ENCODE results near the gene CACNA1E. TPM values are rescaled to one million over a fixed set of nuclear protein-coding genes. Genes with fewer than 3 reads are reported as not detected.
"Not testable (repeated sequence)": the region's sequence is repeated elsewhere in the genome, so short reads cannot be mapped to it uniquely, and the experiment has no call there.

Gene CACNA1E
- total RNA-seq, 2 donors from 2014 or later, result 0.11 TPM; not detected in 1

DNA sequence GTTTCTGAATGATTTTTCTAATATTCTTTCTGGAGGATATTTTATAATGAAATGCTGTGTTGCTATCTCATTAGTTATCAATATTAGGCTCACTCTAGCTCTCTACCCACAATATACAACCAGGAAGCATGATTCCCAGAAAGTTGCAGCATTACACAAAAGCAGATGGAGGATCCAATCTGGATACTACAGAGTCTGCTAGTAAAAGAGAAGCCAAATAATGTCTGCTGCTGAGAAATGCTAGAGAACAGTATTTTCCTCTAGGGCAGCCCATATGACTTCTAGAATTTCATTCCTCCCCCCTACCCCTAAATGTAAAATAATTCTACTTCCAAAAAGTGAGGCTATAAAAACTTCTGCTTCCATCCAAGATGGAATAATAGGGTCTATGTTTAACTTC lies 338.4 kb downstream of the CACNA1E start:
- Mint-ChIP-seq H3K27me3 (peaks cover 18% of the 10 kb centered on the region), H3K4me3 (no peak overlapping the region), H3K4me1 (no peaks in the 10 kb centered on the region), H3K27ac (no peak overlapping the region), H3K36me3 (ENCODE audit: low read depth) (no peaks in the 10 kb centered on the region), H3K9me3 (no peaks in the 10 kb centered on the region)
- no peak for ATAC-seq (replicated peaks)

DNA sequence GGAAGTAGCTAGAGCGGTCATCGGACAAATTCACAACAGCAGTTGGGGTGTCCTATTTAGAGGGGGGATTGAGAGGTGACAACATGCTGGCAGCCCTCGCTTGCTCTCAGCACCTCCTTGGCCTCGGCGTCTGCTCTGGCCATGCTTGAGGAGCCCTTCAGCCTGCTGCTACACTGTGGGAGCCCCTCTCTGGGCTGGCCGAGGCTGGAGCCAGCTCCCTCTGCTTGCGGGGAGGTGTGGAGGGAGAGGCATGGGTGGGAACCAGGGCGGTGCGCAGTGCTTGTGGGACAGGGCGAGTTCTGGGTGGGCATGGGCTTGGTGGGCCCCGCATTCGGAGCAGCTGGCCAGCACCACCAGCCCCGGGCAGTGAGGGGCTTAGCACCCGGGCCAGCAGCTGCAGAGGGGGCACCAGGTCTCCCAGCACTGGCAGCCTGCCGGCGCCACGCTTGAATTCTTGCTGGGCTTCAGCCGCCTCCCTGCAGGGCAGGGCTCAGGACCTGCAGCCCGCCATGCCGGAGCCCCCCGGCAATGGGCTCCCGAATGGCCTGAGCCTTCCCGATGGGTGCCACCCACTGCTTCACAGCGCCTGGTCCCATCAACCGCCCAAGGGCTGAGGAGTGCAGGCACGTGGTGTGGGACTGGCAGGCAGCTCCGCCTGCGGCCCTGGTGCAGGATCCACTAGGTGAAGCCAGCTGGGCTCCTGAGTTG lies 349.0 kb downstream of the CACNA1E start:
- Mint-ChIP-seq H3K9me3 (peaks cover 14% of the 10 kb centered on the region), H3K27me3 (peaks cover 14% of the 10 kb centered on the region)
- H3K27ac Mint-ChIP-seq; ATAC-seq (replicated peaks); H3K4me3 Mint-ChIP-seq; H3K36me3 Mint-ChIP-seq (ENCODE audit: low read depth); H3K4me1 Mint-ChIP-seq: not testable (repeated sequence)

DNA sequence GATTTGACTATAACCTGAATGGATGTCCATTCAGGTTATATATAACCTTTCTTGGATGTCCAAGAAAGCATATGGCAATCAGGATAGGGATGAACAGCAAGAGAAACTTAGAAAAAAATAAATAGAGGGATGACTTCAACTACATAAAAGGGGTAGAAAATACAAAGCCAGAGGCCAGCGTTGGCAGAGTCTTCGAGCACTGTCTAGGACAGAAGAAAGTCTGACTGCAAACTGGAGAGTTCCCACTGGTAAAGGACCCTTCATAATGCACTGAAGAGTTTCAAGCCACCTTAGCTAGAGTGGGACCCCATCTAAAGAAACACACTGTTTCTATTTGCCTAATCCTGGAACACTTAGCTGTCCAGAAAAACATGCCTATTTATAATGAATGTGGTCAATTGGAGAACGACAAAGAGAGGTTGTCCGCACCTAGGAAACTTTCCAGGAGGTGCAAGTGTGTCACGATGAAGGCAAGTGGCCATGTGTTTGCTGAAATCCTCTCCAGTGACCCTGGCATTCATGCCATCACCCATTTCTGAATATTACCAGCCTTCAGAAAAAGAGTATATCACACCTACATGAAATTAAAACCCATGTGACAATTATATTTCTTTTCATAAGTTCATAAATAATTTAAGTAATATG lies 362.8 kb downstream of the CACNA1E start:
- Mint-ChIP-seq H3K4me1 (no peaks in the 10 kb centered on the region), H3K9me3 (no peaks in the 10 kb centered on the region), H3K36me3 (ENCODE audit: low read depth) (no peaks in the 10 kb centered on the region), H3K27ac (no peak overlapping the region), H3K27me3 (peaks cover 28% of the 10 kb centered on the region), H3K4me3 (no peak overlapping the region)
- no peak for ATAC-seq (replicated peaks)

DNA sequence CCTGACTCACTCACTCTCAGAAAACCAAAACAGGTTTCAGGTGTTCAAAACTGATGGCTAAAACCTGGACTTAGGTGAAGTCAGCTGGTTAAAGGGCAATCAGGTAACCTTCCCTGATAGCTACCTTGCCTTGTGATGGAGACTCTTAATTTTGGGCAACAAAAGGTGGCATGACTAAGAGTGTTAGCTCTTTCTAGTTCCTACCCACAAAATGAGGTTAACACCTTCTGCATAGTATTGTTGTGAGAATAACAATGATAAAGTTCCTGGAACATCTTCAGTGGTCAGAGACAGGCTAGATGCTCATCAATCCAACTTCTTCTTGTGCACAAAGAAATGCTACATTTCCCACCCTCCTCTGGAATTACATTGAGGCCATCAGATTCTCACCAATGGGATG lies 363.4 kb downstream of the CACNA1E start:
- no peaks in the 10 kb centered on the region for H3K36me3 Mint-ChIP-seq (ENCODE audit: low read depth)
- ATAC-seq (replicated peaks), result peak; percentile 24
- peaks cover 28% of the 10 kb centered on the region for H3K27me3 Mint-ChIP-seq
- no peaks in the 10 kb centered on the region for H3K4me1 Mint-ChIP-seq
- H3K4me3 Mint-ChIP-seq, result no peak overlapping the region
- H3K27ac Mint-ChIP-seq, result no peak overlapping the region
- H3K9me3 Mint-ChIP-seq, result no peaks in the 10 kb centered on the region

DNA sequence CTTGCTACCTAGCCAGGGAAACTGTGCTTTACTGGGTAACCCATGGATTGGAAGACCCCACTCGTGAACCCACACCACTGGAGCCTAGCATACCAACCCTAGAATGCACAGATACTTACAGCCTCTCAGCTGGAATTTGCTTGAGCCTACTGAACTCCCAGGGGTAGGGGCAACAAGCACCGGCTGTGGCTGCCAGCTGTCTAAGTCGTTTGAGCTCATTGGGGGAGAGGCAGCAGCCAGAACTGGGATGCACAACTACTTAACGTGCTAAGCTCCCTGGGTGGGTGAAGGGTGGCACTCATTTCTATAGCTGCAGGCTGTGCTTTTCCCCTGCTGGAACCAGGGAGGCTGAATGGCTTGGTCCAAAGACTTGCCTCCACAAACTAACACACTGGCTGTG lies 365.8 kb downstream of the CACNA1E start:
- H3K27ac Mint-ChIP-seq, result no peak overlapping the region
- no peaks in the 10 kb centered on the region for H3K4me1 Mint-ChIP-seq
- no peak for ATAC-seq (replicated peaks)
- H3K27me3 Mint-ChIP-seq, result peaks cover 25% of the 10 kb centered on the region
- no peaks in the 10 kb centered on the region for H3K9me3 Mint-ChIP-seq
- H3K4me3 Mint-ChIP-seq, result no peak overlapping the region
- H3K36me3 Mint-ChIP-seq (ENCODE audit: low read depth), result no peaks in the 10 kb centered on the region

DNA sequence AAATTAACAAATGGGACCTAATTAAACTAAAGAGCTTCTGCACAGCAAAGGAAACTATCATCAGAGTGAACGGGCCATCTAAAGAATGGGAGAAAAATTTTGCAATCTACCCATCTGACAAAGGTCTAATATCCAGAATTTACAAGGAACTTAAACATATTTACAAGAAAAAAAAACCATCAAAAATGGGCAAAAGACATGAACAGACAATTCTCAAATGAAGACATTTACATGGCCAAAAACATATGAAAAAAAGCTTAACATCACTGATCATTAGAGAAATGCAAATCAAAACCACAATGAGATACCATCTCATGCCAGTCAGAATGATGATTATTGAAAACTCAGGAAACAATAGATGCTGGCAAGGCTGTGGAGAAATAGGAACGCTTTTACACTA lies 370.9 kb downstream of the CACNA1E start:
- ATAC-seq (replicated peaks); H3K27ac Mint-ChIP-seq; H3K36me3 Mint-ChIP-seq (ENCODE audit: low read depth): not testable (repeated sequence)

DNA sequence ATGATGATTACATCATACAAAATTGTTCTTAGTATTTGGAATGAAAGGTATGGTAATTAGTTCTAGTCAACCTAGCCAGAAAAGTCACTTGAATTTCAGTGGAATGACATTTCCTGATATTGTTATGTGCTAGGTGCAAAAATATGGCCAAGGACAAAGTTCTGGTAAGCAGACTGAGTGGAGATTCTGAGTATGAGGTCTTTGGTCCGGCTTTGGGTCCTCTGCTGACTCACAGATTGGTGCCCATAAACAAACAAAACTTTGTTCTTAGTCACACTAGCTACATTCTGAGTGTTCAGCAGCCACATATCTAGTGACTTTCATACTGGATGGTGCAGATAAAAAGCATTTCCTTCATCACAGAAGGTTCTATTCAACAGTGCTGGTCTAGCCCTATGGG lies 372.1 kb downstream of the CACNA1E start:
- Mint-ChIP-seq H3K4me1 (no peaks in the 10 kb centered on the region), H3K4me3 (no peak overlapping the region), H3K9me3 (no peaks in the 10 kb centered on the region), H3K36me3 (ENCODE audit: low read depth) (no peaks in the 10 kb centered on the region), H3K27ac (no peak overlapping the region), H3K27me3 (peaks cover 15% of the 10 kb centered on the region)
- ATAC-seq (replicated peaks), result no peak

More for the DNA sequence above, 370.9 kb downstream of the CACNA1E start:
- not testable (repeated sequence) for H3K9me3 Mint-ChIP-seq, H3K4me1 Mint-ChIP-seq, H3K4me3 Mint-ChIP-seq
- peaks cover 22% of the 10 kb centered on the region for H3K27me3 Mint-ChIP-seq

All from activated T-helper 17 cell treated with anti-CD3 and anti-CD28 coated beads, Interleukin-2, amount 50 U/mL, for 72 hours (primary cell).